Hepatocyte (in vitro differentiated cells): ENCODE measurements around the gene LDAF1.

Experiments used
- CTCF ChIP-seq: fragments of 200-600 bp; sonication (generic); IDR thresholded peaks from 2 replicates; pipeline ENCODE4 v1.5.1; 2016; ENCODE audit warnings: antibody characterized with exemption, mild to moderate bottlenecking; ENCODE audit not compliant: poor library complexity
- EZH2 ChIP-seq: fragments of 200-600 bp; sonication (generic); IDR thresholded peaks from 2 replicates; pipeline ENCODE4 v1.6.1; 2016; ENCODE audit warnings: antibody characterized with exemption, mild to moderate bottlenecking, borderline replicate concordance

DNA sequence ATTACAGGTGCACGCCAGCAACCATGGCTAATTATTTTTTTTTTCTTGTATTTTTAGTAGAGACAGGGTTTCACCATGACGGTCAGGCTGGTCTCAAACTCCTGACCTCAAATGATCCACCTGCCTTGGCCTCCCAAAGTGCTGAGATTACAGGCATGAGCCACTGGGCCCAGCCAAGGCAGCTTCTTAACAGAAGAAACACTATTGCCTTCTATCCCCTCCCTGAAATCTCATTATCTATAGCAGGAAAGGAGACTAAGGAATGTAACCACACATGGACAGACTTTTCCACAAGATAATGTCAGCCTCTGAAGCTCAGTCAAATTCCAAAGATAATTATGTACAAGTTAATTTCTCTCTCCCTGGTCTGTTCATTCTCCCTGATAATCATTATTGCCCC, 58.6 kb downstream of the LDAF1 start:
- TF ChIP-seq CTCF (no peak), EZH2 (no peak)
